ENCODE measurements around the gene CXCL11.

GRCh38 chr4:76074468-76074867, 38.6 kb upstream of the CXCL11 start, which contains the start of gene ART3:
- no peak for TF ChIP-seq CTCF (conservative IDR thresholded peaks at IDR 0.05)
- no peak for TF ChIP-seq EZH2 (IDR thresholded peaks at IDR 0.05; ENCODE audit: low read depth)
